ENCODE results near the gene METTL8. TPM values are rescaled to one million over a fixed set of nuclear protein-coding genes. Genes with fewer than 3 reads are reported as not detected.
"Not testable (repeated sequence)": the region's sequence is repeated elsewhere in the genome, so short reads cannot be mapped to it uniquely, and the experiment has no call there.

The METTL8 gene
- total RNA-seq, 1 donor from 2014 or later: 41.6 TPM

- DNase-seq (ENCODE audit: low spot score in 2 of 2, unreplicated experiment in 2 of 2): no peak
- Mint-ChIP-seq H3K9me3 (peaks cover 13% of the 10 kb centered on the region), H3K27ac (no peak overlapping the region), H3K36me3 (peaks cover 30% of the 10 kb centered on the region), H3K27me3 (ENCODE audit: low read depth) (no peaks in the 10 kb centered on the region), H3K4me1 (peaks cover 19% of the 10 kb centered on the region), H3K4me3 (no peak overlapping the region)
- no peak for TF ChIP-seq CTCF (IDR thresholded peaks at IDR 0.05; ENCODE audit: unreplicated experiment)
Observed at GRCh38 chr2:171315781-171316180, 118.0 kb downstream of the METTL8 start.

GRCh38 chr2:171312182-171312581 lies 121.6 kb downstream of the METTL8 start:
- H3K36me3 Mint-ChIP-seq: peaks cover 27% of the 10 kb centered on the region
- not testable (repeated sequence) for H3K4me1 Mint-ChIP-seq; H3K27ac Mint-ChIP-seq; H3K27me3 Mint-ChIP-seq (ENCODE audit: low read depth); H3K4me3 Mint-ChIP-seq; DNase-seq (ENCODE audit: low spot score in 2 of 2, unreplicated experiment in 2 of 2)
- peaks cover 23% of the 10 kb centered on the region for H3K9me3 Mint-ChIP-seq

GRCh38 chr2:171311589-171311988 lies 122.2 kb downstream of the METTL8 start:
- H3K4me3 Mint-ChIP-seq; DNase-seq (ENCODE audit: low spot score in 2 of 2, unreplicated experiment in 2 of 2); H3K27ac Mint-ChIP-seq; H3K4me1 Mint-ChIP-seq; H3K27me3 Mint-ChIP-seq (ENCODE audit: low read depth): not testable (repeated sequence)
- peaks cover 26% of the 10 kb centered on the region for H3K9me3 Mint-ChIP-seq
- peaks cover 28% of the 10 kb centered on the region for H3K36me3 Mint-ChIP-seq

- no peak for DNase-seq (ENCODE audit: low spot score in 2 of 2, unreplicated experiment in 2 of 2)
- H3K27me3 Mint-ChIP-seq (ENCODE audit: low read depth): no peaks in the 10 kb centered on the region
- TF ChIP-seq CTCF (IDR thresholded peaks at IDR 0.05; ENCODE audit: unreplicated experiment): no peak
- peaks cover 32% of the 10 kb centered on the region for H3K36me3 Mint-ChIP-seq
- no peak overlapping the region for H3K27ac Mint-ChIP-seq
- peaks cover 2% of the 10 kb centered on the region for H3K4me1 Mint-ChIP-seq
- H3K9me3 Mint-ChIP-seq: peaks cover 33% of the 10 kb centered on the region
- no peak overlapping the region for H3K4me3 Mint-ChIP-seq
Observed at GRCh38 chr2:171310889-171311288, 122.9 kb downstream of the METTL8 start.

- H3K9me3 Mint-ChIP-seq: peaks cover 37% of the 10 kb centered on the region
- H3K27ac Mint-ChIP-seq: no peak overlapping the region
- no peaks in the 10 kb centered on the region for H3K4me1 Mint-ChIP-seq
- no peak overlapping the region for H3K4me3 Mint-ChIP-seq
- no peak for DNase-seq (ENCODE audit: low spot score in 2 of 2, unreplicated experiment in 2 of 2)
- no peak for TF ChIP-seq CTCF (IDR thresholded peaks at IDR 0.05; ENCODE audit: unreplicated experiment)
- peaks cover 35% of the 10 kb centered on the region for H3K36me3 Mint-ChIP-seq
- no peaks in the 10 kb centered on the region for H3K27me3 Mint-ChIP-seq (ENCODE audit: low read depth)
Observed at GRCh38 chr2:171309455-171310286, 124.1 kb downstream of the METTL8 start.

- H3K27me3 Mint-ChIP-seq (ENCODE audit: low read depth): no peaks in the 10 kb centered on the region
- H3K9me3 Mint-ChIP-seq: peaks cover 40% of the 10 kb centered on the region
- no peak for TF ChIP-seq CTCF (IDR thresholded peaks at IDR 0.05; ENCODE audit: unreplicated experiment)
- H3K36me3 Mint-ChIP-seq: peaks cover 30% of the 10 kb centered on the region
- no peaks in the 10 kb centered on the region for H3K4me1 Mint-ChIP-seq
- H3K4me3 Mint-ChIP-seq: no peak overlapping the region
- H3K27ac Mint-ChIP-seq: no peak overlapping the region
- DNase-seq (ENCODE audit: low spot score in 2 of 2, unreplicated experiment in 2 of 2): no peak
Observed at GRCh38 chr2:171308280-171309054, 125.3 kb downstream of the METTL8 start.

Data from mesothelial cell of epicardium (in vitro differentiated cells).